Astrocyte of the spinal cord (primary cell): ENCODE results near the gene PIK3AP1.

Experiments used
- DNase-seq: peaks from one replicate; pipeline ENCODE4 v3.0.0; 2011; ENCODE audit warnings: low read depth, low spot score
- H3K4me3 ChIP-seq: 2 replicates; pipeline ENCODE4 v1.5.1; 2011; ENCODE audit warnings: low read depth, mild to moderate bottlenecking, low read length, moderate library complexity
- in situ Hi-C: cut with HindIII; loops from 2 replicates; pipeline ENCODE4 v1.10.0; 2017; ENCODE audit warnings: low sequenced_read_pairs
- TF ChIP-seq, protein P1 (sequence below): IDR thresholded peaks from 2 replicates; pipeline ENCODE4 v1.5.1; 2012; ENCODE audit warnings: low read depth, mild to moderate bottlenecking, low read length, inconsistent platforms

Gene PIK3AP1, protein sequence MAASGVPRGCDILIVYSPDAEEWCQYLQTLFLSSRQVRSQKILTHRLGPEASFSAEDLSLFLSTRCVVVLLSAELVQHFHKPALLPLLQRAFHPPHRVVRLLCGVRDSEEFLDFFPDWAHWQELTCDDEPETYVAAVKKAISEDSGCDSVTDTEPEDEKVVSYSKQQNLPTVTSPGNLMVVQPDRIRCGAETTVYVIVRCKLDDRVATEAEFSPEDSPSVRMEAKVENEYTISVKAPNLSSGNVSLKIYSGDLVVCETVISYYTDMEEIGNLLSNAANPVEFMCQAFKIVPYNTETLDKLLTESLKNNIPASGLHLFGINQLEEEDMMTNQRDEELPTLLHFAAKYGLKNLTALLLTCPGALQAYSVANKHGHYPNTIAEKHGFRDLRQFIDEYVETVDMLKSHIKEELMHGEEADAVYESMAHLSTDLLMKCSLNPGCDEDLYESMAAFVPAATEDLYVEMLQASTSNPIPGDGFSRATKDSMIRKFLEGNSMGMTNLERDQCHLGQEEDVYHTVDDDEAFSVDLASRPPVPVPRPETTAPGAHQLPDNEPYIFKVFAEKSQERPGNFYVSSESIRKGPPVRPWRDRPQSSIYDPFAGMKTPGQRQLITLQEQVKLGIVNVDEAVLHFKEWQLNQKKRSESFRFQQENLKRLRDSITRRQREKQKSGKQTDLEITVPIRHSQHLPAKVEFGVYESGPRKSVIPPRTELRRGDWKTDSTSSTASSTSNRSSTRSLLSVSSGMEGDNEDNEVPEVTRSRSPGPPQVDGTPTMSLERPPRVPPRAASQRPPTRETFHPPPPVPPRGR

DNA sequence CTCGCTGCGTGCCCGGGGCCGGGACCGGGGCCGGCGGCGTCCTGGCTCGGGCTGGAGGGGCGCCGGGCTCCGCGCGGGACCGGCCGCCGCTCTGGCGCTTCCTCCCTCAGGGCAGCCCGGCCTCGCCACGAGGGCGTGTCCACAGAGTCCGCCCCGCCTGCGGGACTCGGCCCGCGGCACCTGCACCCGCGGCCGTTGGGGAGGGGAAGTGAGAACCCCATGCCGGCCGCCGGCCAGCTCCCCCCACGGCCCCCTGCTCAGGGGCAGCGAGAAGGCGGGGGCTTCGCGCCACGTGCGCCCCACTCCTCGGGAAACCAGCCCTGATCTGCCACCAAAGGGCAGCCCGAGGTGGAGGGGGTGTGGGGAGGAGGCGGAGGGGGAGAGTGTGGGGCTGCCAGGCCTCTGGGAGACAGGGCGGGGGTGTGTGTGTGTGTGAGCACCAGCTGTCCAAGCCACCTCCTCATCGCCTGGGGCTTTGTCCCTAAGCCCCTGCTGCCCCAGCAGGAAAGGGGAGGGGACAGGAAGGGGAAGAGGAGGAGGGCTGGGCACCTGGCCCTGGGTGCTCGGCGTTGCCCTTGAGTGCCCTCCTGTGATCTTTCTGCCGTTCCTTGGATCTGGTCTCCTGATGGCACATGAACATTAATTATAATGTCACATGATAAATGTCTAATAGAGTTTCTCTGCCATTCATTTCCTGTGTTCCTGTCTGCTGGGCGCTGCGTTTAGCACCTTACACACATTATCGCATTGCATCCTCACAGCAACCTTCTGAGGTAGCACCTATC is at the start of gene PIK3AP1:
TSS of gene PIK3AP1 (minus strand) at position 93 of the 785 bp plus-strand sequence. CDS start 120 bp downstream, outside the sequence.
- DNase-seq = no peak
- in situ Hi-C loops = no loop called here
- TF ChIP-seq, protein P1, sequence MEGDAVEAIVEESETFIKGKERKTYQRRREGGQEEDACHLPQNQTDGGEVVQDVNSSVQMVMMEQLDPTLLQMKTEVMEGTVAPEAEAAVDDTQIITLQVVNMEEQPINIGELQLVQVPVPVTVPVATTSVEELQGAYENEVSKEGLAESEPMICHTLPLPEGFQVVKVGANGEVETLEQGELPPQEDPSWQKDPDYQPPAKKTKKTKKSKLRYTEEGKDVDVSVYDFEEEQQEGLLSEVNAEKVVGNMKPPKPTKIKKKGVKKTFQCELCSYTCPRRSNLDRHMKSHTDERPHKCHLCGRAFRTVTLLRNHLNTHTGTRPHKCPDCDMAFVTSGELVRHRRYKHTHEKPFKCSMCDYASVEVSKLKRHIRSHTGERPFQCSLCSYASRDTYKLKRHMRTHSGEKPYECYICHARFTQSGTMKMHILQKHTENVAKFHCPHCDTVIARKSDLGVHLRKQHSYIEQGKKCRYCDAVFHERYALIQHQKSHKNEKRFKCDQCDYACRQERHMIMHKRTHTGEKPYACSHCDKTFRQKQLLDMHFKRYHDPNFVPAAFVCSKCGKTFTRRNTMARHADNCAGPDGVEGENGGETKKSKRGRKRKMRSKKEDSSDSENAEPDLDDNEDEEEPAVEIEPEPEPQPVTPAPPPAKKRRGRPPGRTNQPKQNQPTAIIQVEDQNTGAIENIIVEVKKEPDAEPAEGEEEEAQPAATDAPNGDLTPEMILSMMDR = no peak
- peak within 1 kb of the TSS; percentile 30 for H3K4me3 ChIP-seq

DNA sequence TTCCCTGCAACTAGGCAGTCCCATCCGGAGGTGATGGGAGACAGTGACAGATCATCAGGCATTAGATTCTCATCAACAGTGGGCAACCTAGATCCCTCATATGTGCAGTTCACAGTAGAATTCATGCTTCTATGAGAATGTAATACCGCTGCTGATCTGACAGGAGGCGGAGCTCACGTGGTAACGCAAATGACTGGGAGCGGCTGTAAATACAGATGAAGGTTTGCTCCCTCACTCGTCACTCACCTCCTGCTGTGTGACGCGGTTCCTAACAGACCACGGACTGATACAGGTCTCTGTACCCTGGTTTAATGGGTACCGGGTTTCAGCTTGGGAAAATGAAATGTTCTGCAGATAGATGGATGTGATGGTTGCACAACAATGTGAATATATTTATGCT is 47.8 kb upstream of the PIK3AP1 start:
- in situ Hi-C loops = no loop called here
- TF ChIP-seq, protein P1 = no peak
- no peak overlapping the region for H3K4me3 ChIP-seq
- no peak for DNase-seq

DNA sequence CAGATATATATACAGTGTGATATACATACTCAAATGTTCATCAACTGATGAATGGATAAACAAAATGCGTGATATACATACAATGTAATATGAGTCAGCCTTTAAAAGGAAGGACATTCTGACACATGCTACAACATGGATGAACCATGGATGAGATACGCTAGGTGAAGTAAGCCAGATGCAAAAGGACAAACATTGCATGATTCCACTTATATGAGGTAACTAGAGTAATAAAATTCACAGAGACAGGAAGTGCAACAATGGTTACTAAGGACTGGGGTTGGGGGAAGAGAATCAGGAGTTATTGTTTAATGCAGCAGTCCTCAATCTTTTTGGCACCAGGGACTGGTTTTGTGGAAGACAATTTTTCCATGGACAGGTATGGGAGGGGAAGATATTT is 47.3 kb upstream of the PIK3AP1 start:
- TF ChIP-seq, protein P1 = no peak
- in situ Hi-C loops = no loop called here
- no peak for DNase-seq
- no peak overlapping the region for H3K4me3 ChIP-seq

DNA sequence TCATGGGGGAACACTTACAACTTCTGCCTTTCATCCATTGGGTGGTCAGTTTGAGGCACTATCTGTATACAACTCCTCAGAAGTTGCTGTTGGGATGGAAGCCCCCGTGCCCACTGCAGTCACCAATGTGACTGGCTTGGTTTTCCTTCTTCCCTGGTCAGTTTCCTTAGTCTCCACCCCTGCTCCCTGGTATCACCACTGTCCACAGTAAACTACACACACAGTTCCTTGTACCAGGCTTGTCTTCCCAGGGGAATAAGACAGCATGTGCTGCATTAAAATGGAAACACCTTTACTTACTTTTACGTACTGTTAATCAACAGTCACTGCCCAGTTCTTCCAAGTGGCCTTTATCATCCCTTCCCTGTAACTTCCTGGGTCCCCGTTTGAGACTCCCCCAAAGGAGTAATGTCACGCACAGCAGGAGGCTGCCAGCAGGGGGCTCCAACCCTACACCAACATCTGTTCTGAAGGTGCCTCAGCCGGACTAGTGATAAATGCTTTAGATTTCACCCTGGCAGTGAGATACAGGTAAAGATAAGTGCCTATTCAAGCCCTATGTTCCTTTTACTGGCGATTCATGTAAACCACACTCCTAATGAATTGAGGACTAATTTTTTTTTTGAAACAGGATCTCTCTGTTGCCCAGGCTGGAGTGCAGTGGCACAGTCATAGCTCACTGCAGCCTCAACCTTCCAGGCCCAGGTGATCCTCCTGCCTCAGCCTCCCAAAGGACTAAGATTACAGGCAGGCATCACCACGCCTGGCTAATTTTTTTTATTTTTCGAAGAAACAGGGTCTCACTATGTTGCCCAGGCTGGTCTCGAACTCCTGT is 45.3 kb upstream of the PIK3AP1 start:
- TF ChIP-seq, protein P1 = peak; percentile 79
- in situ Hi-C loops = no loop called here
- peak; percentile 36 for DNase-seq
- no peak overlapping the region for H3K4me3 ChIP-seq

DNA sequence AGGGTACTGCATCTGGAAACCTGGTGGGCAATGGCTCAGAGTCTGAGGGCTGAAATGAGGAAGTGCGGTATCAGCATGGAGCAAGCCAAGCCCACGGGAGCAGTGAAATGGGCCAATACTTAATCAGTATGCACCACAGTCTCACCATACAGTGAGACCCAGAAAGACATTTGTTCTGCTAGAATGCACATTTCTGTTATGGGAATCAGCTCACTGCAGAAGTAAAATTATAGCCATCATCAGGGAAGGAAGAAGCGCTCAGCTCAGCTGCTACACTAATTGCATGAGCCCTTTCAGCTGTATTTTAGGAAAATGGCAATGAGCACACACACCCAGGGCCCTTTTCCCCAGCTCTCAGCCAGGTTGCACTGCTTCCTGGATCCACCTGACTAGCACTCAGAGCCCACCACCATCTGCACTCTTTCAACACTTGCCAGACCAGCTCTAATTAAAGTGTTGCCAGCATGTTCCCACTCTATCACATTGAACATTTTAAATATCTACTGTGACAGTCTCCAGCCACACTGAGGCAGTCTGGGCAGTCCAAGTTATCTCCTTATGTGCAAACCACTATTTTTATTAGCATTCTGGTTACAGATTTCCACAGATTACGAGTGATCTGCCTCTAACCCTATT is 44.2 kb upstream of the PIK3AP1 start:
- TF ChIP-seq, protein P1 = no peak
- DNase-seq = no peak
- in situ Hi-C loops = no loop called here
- no peak overlapping the region for H3K4me3 ChIP-seq
